Ishikawa (cell line): ENCODE results near the gene TBC1D17.

Experiments used
- CEBPB ChIP-seq: IDR thresholded peaks from 2 replicates; pipeline ENCODE4 v1.6.1; 2012
- CREB1 ChIP-seq: IDR thresholded peaks from 2 replicates; pipeline ENCODE4 v1.6.1; 2012; ENCODE audit warnings: low read depth
- EGR1 ChIP-seq: IDR thresholded peaks from 2 replicates; pipeline ENCODE4 v1.6.1; 2012
- EP300 ChIP-seq: IDR thresholded peaks from 2 replicates; pipeline ENCODE4 v1.6.1; 2012; ENCODE audit warnings: borderline replicate concordance
- FOXM1 ChIP-seq: IDR thresholded peaks from 2 replicates; pipeline ENCODE4 v1.6.1; 2012; ENCODE audit warnings: low read depth, borderline replicate concordance
- NFIC ChIP-seq: IDR thresholded peaks from 2 replicates; pipeline ENCODE4 v1.6.1; 2012
- RAD21 ChIP-seq: IDR thresholded peaks from 2 replicates; pipeline ENCODE4 v1.6.1; 2012; ENCODE audit warnings: low read depth
- TAF1 ChIP-seq: IDR thresholded peaks from 2 replicates; pipeline ENCODE4 v1.6.1; 2012; ENCODE audit warnings: low read depth, mild to moderate bottlenecking
- TCF12 ChIP-seq: IDR thresholded peaks from 2 replicates; pipeline ENCODE4 v1.6.1; 2012; ENCODE audit warnings: low read depth
- TEAD4 ChIP-seq: IDR thresholded peaks from 2 replicates; pipeline ENCODE4 v1.6.1; 2012
- YY1 ChIP-seq: IDR thresholded peaks from 2 replicates; pipeline ENCODE4 v1.6.1; 2012; ENCODE audit warnings: low read depth
- ZBTB7A ChIP-seq: IDR thresholded peaks from 2 replicates; pipeline ENCODE4 v1.6.1; 2012; ENCODE audit warnings: low read depth
- TF ChIP-seq, protein P1 (sequence below): IDR thresholded peaks from 2 replicates; pipeline ENCODE4 v1.6.1; 2012; ENCODE audit warnings: low read depth, mild to moderate bottlenecking
- TF ChIP-seq, protein P2 (sequence below): IDR thresholded peaks from 2 replicates; pipeline ENCODE4 v1.6.1; 2012
- TF ChIP-seq, protein P3 (sequence below): IDR thresholded peaks from 2 replicates; pipeline ENCODE4 v1.6.1; 2012

Gene TBC1D17

DNA sequence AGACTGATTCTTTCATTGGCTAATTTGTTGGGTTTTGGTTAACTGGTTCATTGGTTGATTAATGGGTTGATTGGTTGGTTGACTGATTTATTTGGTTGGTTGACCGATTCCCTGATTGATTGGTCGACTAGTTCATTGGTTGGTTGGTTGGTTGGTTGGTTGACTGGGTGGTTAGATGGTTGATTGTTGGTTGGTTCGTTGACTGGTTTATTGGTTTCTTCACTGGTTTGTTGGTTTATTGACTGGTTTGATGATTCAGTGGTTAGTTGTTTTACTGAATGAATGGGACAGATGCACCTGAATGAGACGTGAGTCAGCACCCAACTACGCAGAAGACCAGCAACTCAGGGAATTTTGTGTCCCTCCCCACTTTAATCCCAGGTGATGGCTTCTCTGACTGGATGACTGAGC, 54.5 kb downstream of the TBC1D17 start:
- TF ChIP-seq EGR1: no peak
- no peak for TF ChIP-seq YY1
- TF ChIP-seq, protein P1, sequence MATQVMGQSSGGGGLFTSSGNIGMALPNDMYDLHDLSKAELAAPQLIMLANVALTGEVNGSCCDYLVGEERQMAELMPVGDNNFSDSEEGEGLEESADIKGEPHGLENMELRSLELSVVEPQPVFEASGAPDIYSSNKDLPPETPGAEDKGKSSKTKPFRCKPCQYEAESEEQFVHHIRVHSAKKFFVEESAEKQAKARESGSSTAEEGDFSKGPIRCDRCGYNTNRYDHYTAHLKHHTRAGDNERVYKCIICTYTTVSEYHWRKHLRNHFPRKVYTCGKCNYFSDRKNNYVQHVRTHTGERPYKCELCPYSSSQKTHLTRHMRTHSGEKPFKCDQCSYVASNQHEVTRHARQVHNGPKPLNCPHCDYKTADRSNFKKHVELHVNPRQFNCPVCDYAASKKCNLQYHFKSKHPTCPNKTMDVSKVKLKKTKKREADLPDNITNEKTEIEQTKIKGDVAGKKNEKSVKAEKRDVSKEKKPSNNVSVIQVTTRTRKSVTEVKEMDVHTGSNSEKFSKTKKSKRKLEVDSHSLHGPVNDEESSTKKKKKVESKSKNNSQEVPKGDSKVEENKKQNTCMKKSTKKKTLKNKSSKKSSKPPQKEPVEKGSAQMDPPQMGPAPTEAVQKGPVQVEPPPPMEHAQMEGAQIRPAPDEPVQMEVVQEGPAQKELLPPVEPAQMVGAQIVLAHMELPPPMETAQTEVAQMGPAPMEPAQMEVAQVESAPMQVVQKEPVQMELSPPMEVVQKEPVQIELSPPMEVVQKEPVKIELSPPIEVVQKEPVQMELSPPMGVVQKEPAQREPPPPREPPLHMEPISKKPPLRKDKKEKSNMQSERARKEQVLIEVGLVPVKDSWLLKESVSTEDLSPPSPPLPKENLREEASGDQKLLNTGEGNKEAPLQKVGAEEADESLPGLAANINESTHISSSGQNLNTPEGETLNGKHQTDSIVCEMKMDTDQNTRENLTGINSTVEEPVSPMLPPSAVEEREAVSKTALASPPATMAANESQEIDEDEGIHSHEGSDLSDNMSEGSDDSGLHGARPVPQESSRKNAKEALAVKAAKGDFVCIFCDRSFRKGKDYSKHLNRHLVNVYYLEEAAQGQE: no peak
- no peak for TF ChIP-seq TEAD4
- no peak for TF ChIP-seq RAD21
- no peak for TF ChIP-seq TCF12
- TF ChIP-seq, protein P2, sequence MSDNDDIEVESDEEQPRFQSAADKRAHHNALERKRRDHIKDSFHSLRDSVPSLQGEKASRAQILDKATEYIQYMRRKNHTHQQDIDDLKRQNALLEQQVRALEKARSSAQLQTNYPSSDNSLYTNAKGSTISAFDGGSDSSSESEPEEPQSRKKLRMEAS: no peak
- no peak for TF ChIP-seq NFIC
- TF ChIP-seq, protein P3, sequence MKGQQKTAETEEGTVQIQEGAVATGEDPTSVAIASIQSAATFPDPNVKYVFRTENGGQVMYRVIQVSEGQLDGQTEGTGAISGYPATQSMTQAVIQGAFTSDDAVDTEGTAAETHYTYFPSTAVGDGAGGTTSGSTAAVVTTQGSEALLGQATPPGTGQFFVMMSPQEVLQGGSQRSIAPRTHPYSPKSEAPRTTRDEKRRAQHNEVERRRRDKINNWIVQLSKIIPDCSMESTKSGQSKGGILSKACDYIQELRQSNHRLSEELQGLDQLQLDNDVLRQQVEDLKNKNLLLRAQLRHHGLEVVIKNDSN: no peak
- TF ChIP-seq CEBPB: no peak
- TF ChIP-seq ZBTB7A: no peak
- no peak for TF ChIP-seq TAF1
- TF ChIP-seq FOXM1: no peak
- TF ChIP-seq EP300: no peak
- TF ChIP-seq CREB1: no peak

- TF ChIP-seq FOXM1 (no peak), RAD21 (no peak), CREB1 (no peak), NFIC (no peak)
Observed at GRCh38 chr19:49932731-49933131, 55.2 kb downstream of the TBC1D17 start.

DNA sequence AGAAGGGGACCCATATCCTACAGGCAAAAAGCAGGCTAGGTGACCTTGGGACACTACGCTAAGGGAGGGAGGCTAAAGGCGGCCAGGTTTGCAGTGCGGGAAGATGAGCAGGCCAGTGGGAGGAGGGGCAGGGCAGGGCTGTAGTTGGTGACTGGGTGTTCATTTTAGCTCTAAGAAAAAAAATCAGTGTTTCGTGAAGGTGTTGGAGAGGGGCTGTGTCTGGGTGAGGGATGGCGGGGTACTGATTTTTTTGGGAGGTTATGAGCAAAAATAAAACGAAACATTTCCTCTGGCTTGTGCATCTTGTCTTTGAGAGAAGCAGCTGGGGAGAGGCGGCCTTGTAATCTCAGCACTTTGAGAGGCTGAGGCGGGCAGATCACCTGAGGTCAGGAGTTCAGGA, 56.1 kb downstream of the TBC1D17 start:
- TF ChIP-seq ZBTB7A: no peak
- no peak for TF ChIP-seq FOXM1
- no peak for TF ChIP-seq RAD21
- TF ChIP-seq EGR1: no peak
- no peak for TF ChIP-seq TEAD4
- TF ChIP-seq TCF12: no peak
- TF ChIP-seq NFIC: no peak
- TF ChIP-seq YY1: no peak
- TF ChIP-seq, protein P2: no peak
- no peak for TF ChIP-seq TAF1
- TF ChIP-seq, protein P1: no peak
- no peak for TF ChIP-seq CEBPB
- TF ChIP-seq, protein P3: no peak
- no peak for TF ChIP-seq CREB1
- no peak for TF ChIP-seq EP300

DNA sequence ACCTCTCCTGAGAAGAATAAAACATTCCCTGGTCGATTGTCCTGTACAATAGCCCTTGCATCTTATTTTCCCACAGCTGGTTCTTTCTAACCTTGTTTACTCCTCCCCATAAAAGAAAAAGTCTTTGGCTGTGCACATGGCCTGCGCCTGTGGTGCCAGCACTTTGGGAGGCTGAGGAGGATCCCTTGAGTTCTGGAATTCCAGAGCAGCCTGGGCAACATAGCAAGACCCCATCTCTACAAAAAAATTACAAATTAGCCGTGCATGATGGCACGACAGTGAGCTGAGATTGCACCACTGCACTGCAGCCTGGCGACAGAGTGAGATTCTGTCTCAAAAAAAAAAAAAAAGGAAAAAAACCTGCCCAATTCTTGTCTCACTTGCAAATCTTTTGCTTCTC, 59.0 kb downstream of the TBC1D17 start:
- TF ChIP-seq TEAD4 (no peak), EGR1 (no peak), NFIC (no peak), TAF1 (no peak), CREB1 (no peak), ZBTB7A (no peak), CEBPB (no peak), EP300 (no peak), YY1 (no peak), TCF12 (no peak), RAD21 (no peak), FOXM1 (no peak)
- TF ChIP-seq, protein P3: no peak
- TF ChIP-seq, protein P1: no peak
